CD14-positive monocyte (primary cell): Measurements from ENCODE around the gene TNFRSF9. TPM values are rescaled to one million over a fixed set of nuclear protein-coding genes. Genes with fewer than 3 reads are reported as not detected.

Experiments used
- DNase-seq, 3 donors: peaks; one replicate each; pipeline ENCODE4 v3.0.0-alpha.2; 2011 to 2022
- H2AFZ ChIP-seq: 2 replicates; pipeline ENCODE4 v1.6.0; 2012; ENCODE audit warnings: mild to moderate bottlenecking, low read depth, low read length, inconsistent platforms; ENCODE audit not compliant: insufficient read depth, poor library complexity, severe bottlenecking
- H3K27ac ChIP-seq, 2 donors: 1 replicate in 1 of 2; 2 replicates in 1 of 2; pipeline ENCODE4 v1.5.1; 2012 to 2013; ENCODE audit warnings: low read length in 2 of 2, control low read depth in 1 of 2, inconsistent platforms in 1 of 2, low read depth in 1 of 2, mild to moderate bottlenecking in 1 of 2
- H3K27me3 ChIP-seq, 2 donors: one replicate each; pipeline versions ENCODE4 v1.6.0 to v1.6.1; 2011 to 2013; ENCODE audit warnings: low read length in 2 of 2; ENCODE audit not compliant: control insufficient read depth in 2 of 2, insufficient read depth in 2 of 2
- H3K36me3 ChIP-seq, 2 donors: replicated peaks in 1 of 2; 1 replicate in 1 of 2; 2 replicates in 1 of 2; pipeline versions ENCODE4 v1.5.1 to v1.6.1; 2012 to 2013; ENCODE audit warnings: low read length in 2 of 2, control low read depth in 1 of 2, inconsistent platforms in 1 of 2, mild to moderate bottlenecking in 1 of 2; ENCODE audit not compliant: insufficient read depth in 2 of 2, control insufficient read depth in 1 of 2
- H3K4me1 ChIP-seq, 2 donors: 1 replicate in 1 of 2; 2 replicates in 1 of 2; pipeline versions ENCODE4 v1.5.1 to v1.6.1; 2012 to 2013; ENCODE audit warnings: low read length in 2 of 2, control low read depth in 1 of 2, inconsistent platforms in 1 of 2, mild to moderate bottlenecking in 1 of 2, moderate library complexity in 1 of 2; ENCODE audit not compliant: insufficient read depth in 2 of 2, control insufficient read depth in 1 of 2
- H3K4me2 ChIP-seq: replicated peaks from 2 replicates; pipeline ENCODE3; 2012; ENCODE audit warnings: low read length, moderate library complexity, mild to moderate bottlenecking; ENCODE audit not compliant: poor library complexity, severe bottlenecking; ENCODE audit errors: extremely low read depth
- H3K4me3 ChIP-seq, 3 experiments: fragments of 200-600 bp in 1 of 3; sonication (generic) in 1 of 3; replicated peaks in 1 of 3; 1 replicate in 2 of 3; 2 replicates in 1 of 3; pipeline ENCODE4 v1.5.1; 2011 to 2013; ENCODE audit warnings: low read length in 3 of 3, mild to moderate bottlenecking in 3 of 3, control low read depth in 2 of 3, low read depth in 2 of 3, inconsistent platforms in 1 of 3, moderate library complexity in 1 of 3
- H3K79me2 ChIP-seq: 2 replicates; pipeline ENCODE4 v1.6.0; 2012; ENCODE audit warnings: mild to moderate bottlenecking, control low read depth, inconsistent platforms, low read length, moderate library complexity; ENCODE audit not compliant: insufficient read depth
- H3K9ac ChIP-seq: 2 replicates; pipeline ENCODE4 v1.6.0; 2017; ENCODE audit warnings: low read length, mild to moderate bottlenecking; ENCODE audit not compliant: insufficient read depth, poor library complexity, severe bottlenecking
- H3K9me3 ChIP-seq, 2 donors: replicated peaks in 1 of 2; 1 replicate in 1 of 2; 2 replicates in 1 of 2; pipeline versions ENCODE4 v1.5.1 to v1.6.1; 2012 to 2013; ENCODE audit warnings: low read length in 2 of 2, control low read depth in 1 of 2; ENCODE audit not compliant: control insufficient read depth in 1 of 2, insufficient read depth in 1 of 2
- H4K20me1 ChIP-seq: 2 replicates; pipeline ENCODE4 v1.6.0; 2012; ENCODE audit warnings: mild to moderate bottlenecking, low read length, control low read depth, moderate library complexity; ENCODE audit not compliant: insufficient read depth
- H3K27ac Mint-ChIP-seq, 7 donors: one replicate each; pipeline ENCODE4 v1.8.0; 2020; ENCODE audit warnings: mild to moderate bottlenecking in 7 of 7, mixed read lengths in 7 of 7, moderate library complexity in 6 of 7, inconsistent platforms in 2 of 7
- H3K27me3 Mint-ChIP-seq, 3 donors: one replicate each; pipeline ENCODE4 v1.8.0; 2021 to 2022; ENCODE audit warnings: low read depth in 3 of 3, mild to moderate bottlenecking in 3 of 3, mixed read lengths in 3 of 3, moderate library complexity in 3 of 3, inconsistent platforms in 1 of 3
- H3K36me3 Mint-ChIP-seq, 2 donors: one replicate each; pipeline ENCODE4 v1.8.0; 2020; ENCODE audit warnings: mixed read lengths in 2 of 2, inconsistent platforms in 1 of 2, mild to moderate bottlenecking in 1 of 2
- H3K4me1 Mint-ChIP-seq: one replicate; pipeline ENCODE4 v1.8.0; 2020; ENCODE audit warnings: mild to moderate bottlenecking, mixed read lengths
- H3K4me3 Mint-ChIP-seq, 2 donors: one replicate each; pipeline ENCODE4 v1.8.0; 2020; ENCODE audit warnings: mild to moderate bottlenecking in 2 of 2, mixed read lengths in 2 of 2, moderate library complexity in 1 of 2
- H3K9me3 Mint-ChIP-seq, 7 donors: one replicate each; pipeline ENCODE4 v1.8.0; 2020 to 2022; ENCODE audit warnings: mixed read lengths in 7 of 7, mild to moderate bottlenecking in 6 of 7, moderate library complexity in 6 of 7, inconsistent platforms in 2 of 7
- CTCF ChIP-seq: fragments of 200-600 bp; IDR thresholded peaks from one replicate; pipeline ENCODE4 v1.8.0; 2022; ENCODE audit warnings: antibody characterized with exemption, mild to moderate bottlenecking
- WGBS: methylation state at CpG from one replicate; pipeline ENCODE4 v1.1.5; 2013; ENCODE audit warnings: missing lambda C conversion rate; ENCODE audit not compliant: insufficient coverage; 5-methylcytosine and 5-hydroxymethylcytosine counted together
- intact Hi-C, 2 donors: fragments of 100-400 bp; cut with micrococcal nuclease; formaldehyde crosslinking; loops; one replicate each; pipeline versions ENCODE4 v1.15.0 to v1.15.1; 2023
- polyA plus RNA-seq, 3 donors: library from polyadenylated mRNA; depleted of rRNA in 1 of 3; unstranded in 2 of 3; stranded (reverse) in 1 of 3; fragments of 300-500 nt in 2 of 3; fragments of >200 nt in 1 of 3; fragmentation: Illumina TruSeq in 2 of 3; gene quantifications; 1 replicate in 2 of 3; 2 replicates in 1 of 3; pipeline ENCODE4 v1.2.3, GENCODE V29; 2012 to 2021
- small RNA-seq: library from RNA; depleted of rRNA; stranded (forward); fragments of <200 nt; gene quantifications from one replicate; pipeline ENCODE3, GENCODE V24; 2012; ENCODE audit warnings: low read depth; ENCODE audit not compliant: insufficient read length

Gene TNFRSF9
- polyA plus RNA-seq, 3 donors = 1.1 to 2.6 (median 2.6) TPM

- no peak overlapping the region for H3K4me2 ChIP-seq
- no peaks in the 10 kb centered on the region for H4K20me1 ChIP-seq
- Mint-ChIP-seq H3K4me3 (no peak overlapping the region), H3K9me3 (peaks cover 0 to 5% (median 0%) of the 10 kb centered on the region in 7 donors), H3K4me1 (no peaks in the 10 kb centered on the region), H3K27me3 (peaks cover 3 to 8% (median 3%) of the 10 kb centered on the region in 3 donors), H3K36me3 (no peaks in the 10 kb centered on the region), H3K27ac (no peak overlapping the region)
- no peaks in the 10 kb centered on the region for H3K4me1 ChIP-seq
- no peaks in the 10 kb centered on the region for H3K27me3 ChIP-seq
- no peak for DNase-seq
- no peaks in the 10 kb centered on the region for H3K79me2 ChIP-seq
- TF ChIP-seq CTCF = no peak
- no peaks in the 10 kb centered on the region for H3K36me3 ChIP-seq
- H3K4me3 ChIP-seq = no peak overlapping the region
- 90% methylated on average over 15 of the region's 16 CpGs for WGBS
- no peak overlapping the region for H2AFZ ChIP-seq
- intact Hi-C loops = no loop called here
- H3K27ac ChIP-seq = no peak overlapping the region
- no peak overlapping the region for H3K9ac ChIP-seq
- H3K9me3 ChIP-seq = no peaks in the 10 kb centered on the region
Observed at GRCh38 chr1:7865978-7866377, 74.7 kb downstream of the TNFRSF9 start.

Small RNAs within 50 kb of the gene (small RNA-seq; reads per million reads assigned to genes)
- gene RF00019 = not detected

Other genes with a start within 250 kb of the TNFRSF9 start
- 100 to 1,000 TPM; 106 to 149 (median 138) TPM for gene VAMP3, start 169.5 kb downstream of the TNFRSF9 start, polyA plus RNA-seq
- gene PER3, start 156.5 kb downstream of the TNFRSF9 start, polyA plus RNA-seq = 1 to 10 TPM in 2 of 3 donors, under 1 TPM in 1; 0.46 to 2.3 (median 2.0) TPM
- under 1 TPM in 1 of 3 donors, not detected in 2; 0.11 TPM for gene UTS2, start 87.8 kb downstream of the TNFRSF9 start, polyA plus RNA-seq
- 100 to 1,000 TPM; 116 to 391 (median 353) TPM for gene PARK7, start 20.9 kb upstream of the TNFRSF9 start, polyA plus RNA-seq
- 1 to 10 TPM in 1 of 3 donors, under 1 TPM in 2; 0.08 to 1.5 (median 0.28) TPM for gene ERRFI1, start 85.5 kb upstream of the TNFRSF9 start, polyA plus RNA-seq